HG03066 (cell line): ENCODE measurements around the gene CHD3.
"Not testable (repeated sequence)": the region's sequence is repeated elsewhere in the genome, so short reads cannot be mapped to it uniquely, and the experiment has no call there.

ENCODE experiments used
- ATAC-seq: cut with Tn5 transposase; IDR thresholded peaks from one replicate; pipeline ENCODE4 v1.9.1; 2021; ENCODE audit warnings: low read depth; ENCODE audit not compliant: unreplicated experiment

The CHD3 gene

DNA sequence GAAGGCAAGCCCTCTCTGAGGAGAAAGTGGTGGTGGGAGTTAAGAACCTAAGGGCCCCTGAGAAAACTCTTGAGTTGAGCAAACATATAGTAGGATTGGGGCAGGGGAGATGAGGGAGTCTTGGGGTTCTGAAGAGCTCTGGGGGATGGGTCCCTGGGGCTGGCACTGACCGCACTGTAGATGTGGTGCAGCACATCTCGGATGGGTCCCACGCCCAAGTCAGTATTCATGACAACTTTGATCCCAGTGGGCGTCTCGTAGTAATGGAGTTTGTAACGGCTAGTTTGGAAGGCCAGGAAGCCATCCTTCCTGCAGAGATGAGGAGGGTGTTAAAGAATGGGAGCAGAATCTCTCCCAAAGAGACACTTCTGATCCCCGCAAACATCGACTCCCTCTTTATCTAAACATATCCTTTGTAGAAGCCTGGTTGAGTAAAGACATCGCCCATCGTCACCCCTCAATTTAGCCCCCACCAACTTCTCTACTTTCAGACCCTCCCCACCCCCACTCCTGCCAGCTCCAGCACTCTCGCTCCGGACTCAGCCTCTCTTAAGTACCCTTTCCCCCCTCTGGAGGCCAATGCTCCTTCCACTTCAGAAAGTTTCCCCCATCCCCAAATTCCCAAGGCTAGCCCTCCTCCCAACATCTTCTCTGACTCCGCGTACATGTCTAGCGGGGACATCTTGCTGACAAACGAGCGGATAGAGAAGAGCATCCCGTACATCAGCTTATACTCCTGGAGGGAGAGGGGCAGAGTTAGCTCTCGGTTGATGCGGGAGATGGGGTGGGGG lies 42.4 kb downstream of the CHD3 start:
- ATAC-seq: no peak

DNA sequence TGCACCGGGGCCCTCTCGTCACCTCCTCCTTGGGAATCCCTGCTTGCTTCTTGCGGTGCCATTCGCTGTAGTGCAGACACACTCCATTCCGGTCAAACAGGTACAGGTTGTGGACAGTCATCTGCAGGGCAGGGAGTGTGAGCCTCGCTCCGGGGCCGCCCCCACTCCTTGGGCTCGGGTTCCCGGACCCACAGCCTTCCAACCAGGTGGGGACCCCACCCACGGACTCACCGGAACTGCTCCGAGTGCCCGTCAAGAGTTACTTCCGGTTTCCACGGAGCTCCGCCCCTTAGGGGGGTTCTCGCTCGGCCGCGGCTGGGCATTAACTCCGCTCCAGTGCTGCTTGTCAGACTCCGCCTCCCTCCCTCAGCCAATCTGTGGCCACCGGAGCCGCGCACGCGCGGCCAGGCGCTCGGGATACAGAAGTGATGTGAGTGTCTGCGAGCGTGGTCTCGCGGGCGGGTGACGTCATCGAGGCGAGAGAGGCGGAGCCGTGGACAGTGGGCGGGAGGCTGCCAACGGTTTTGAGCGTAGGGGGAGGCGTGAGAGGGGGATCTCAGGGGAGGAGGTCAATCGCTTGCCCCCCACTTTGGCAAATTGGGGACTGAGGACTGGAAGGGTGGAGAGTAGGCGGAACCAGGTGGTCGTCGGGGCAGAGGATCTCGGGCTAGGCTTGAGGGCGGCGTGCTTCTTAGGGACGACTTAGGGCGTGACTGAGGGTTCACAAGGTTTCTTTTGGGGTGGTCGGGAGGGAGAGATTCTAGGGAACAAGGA lies 43.3 kb downstream of the CHD3 start, which contains the start of the genes CNTROB and TRAPPC1:
Gene CNTROB (plus strand): TSS at position 498 of the 774 bp plus-strand sequence. CDS start 874 bp downstream, outside the sequence.
Gene TRAPPC1 (minus strand): TSS at position 238 of the 774 bp plus-strand sequence. CDS start 117 bp downstream, at position 121.
- ATAC-seq: peak; percentile 84

DNA sequence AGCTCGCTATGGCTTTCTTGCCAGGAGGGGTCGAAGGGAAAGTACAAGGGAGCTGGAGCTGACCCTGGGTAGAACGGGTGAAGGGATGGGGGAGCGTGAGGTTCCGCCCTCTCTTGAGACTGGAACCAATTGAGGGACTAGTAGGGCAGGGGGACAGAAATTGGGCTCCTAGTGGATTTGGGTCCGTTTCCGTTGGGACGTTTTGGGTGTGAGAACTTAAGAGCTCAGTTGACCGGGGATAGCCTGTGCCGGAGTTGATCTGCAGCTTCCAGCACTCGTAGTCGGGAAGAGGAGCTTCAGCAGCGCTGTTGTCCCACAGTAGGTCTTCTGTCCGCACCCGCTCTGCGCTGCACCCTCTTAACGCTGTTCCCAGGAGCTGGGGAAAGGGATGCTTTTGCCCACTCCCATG lies 43.9 kb downstream of the CHD3 start:
- ATAC-seq: peak; percentile 16

DNA sequence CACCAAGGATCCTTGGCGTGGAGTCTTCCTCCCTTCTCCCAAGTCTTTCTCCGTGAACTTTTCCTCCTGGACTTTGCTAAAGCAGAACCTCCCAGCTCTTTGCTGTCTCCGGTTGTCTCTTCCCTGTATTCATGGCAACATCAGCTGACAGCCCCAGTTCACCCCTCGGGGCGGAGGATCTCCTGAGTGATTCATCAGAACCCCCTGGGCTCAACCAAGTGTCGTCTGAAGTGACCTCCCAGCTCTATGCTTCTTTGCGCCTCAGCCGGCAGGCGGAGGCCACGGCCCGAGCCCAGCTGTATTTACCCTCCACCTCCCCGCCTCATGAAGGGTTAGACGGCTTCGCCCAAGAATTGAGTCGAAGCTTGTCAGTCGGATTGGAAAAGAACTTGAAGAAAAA lies 44.4 kb downstream of the CHD3 start:
- no peak for ATAC-seq

DNA sequence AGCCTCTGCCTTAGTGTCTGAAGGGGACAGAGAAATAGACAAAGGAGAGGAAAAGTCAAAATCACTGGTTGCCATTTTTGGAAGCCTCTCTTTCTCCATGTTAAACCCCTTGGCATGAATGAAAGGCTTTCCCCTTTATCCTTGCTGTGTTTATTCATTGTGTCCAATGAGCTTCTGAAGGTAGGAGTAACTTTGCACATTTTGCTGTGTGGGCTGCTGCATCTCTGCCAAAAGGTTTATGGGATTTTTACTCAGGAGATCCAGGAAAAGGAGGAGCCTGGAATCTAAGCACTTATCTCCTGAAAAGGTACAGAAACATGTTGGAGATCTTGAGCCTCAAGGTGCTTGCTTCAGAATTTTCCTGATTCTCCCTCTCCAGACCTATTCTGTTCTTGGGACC lies 47.3 kb downstream of the CHD3 start:
- ATAC-seq: no peak

DNA sequence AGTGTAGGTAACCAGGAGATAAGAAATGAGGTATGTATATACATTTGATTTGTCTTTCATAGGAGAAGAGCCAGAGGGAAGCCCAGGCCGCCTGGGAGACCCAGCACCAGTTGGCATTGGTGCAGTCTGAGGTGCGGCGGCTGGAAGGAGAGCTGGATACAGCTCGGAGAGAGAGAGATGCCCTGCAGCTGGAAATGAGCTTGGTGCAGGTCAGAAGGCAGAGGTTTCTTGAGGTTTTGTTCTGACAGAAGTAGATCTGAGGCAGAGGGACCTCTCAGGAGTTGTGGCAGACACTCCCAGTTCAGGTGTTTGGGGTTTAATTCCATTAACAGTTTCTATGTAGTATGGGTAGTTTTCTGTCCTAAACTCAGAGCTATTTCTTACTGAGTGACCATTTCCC lies 51.4 kb downstream of the CHD3 start:
- no peak for ATAC-seq

DNA sequence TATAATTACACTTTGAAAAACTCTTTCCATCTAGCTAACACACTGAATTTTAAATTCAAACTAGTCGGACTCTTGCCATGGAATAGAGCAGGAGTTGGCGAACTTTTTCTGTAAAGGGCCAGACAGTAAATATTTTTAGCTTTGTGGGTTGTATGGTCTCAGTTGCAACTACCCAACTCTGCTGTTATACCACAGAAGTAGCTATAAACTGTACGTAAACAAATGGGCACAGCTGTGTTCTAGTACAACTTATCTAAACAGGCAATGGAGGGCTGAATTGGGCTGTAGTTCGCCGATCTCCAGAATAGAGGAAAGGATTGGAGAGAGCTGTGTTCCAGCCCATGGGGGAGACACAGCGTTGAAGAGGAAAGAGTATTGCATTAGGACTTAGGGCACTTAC lies 52.2 kb downstream of the CHD3 start:
- no peak for ATAC-seq

DNA sequence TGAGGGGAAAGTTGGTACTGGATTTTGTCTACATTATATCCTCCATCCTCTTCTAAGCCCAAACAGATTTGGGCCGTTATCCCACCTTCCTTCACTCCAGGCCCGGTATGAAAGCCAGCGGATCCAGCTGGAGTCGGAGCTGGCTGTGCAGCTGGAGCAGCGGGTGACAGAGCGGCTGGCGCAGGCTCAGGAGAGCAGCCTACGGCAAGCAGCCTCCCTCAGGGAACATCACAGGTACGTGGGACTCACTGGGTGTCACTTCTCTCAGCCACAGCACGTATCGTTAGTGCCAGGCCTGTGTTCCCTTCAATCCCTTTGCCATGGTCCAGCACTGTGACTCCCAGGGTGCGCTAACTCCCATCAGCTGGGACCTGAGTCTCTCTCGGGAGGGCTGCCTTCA lies 54.7 kb downstream of the CHD3 start:
- no peak for ATAC-seq

DNA sequence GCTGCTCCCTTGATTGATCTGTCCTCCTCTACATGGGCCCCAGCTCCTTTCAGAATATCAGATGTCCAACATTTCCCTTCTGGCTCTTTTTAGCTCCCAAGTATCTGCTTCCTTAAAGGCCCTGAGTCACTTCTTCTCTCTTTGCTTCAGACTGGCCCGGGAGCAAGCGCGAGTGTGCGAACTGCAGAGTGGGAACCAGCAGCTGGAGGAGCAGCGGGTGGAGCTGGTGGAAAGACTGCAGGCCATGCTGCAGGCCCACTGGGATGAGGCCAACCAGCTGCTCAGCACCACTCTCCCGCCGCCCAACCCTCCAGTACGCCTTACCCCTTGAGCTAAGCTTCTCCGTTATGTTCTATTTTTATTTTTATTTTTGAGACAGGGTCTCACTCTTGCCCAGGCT lies 55.7 kb downstream of the CHD3 start:
- no peak for ATAC-seq

DNA sequence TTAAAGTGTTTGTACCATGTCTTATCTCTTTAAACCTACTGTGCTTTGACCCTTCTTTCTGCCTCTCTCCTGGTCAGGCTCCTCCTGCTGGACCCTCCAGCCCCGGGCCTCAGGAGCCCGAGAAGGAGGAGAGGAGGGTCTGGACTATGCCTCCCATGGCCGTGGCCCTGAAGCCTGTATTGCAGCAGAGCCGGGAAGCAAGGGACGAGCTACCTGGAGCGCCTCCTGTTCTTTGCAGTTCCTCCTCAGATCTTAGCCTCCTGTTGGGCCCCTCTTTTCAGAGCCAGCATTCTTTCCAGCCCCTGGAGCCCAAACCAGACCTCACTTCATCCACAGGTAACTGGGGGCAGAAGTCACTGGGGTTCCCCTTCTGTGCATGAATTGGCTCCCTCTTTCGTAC lies 57.1 kb downstream of the CHD3 start:
- ATAC-seq: no peak

DNA sequence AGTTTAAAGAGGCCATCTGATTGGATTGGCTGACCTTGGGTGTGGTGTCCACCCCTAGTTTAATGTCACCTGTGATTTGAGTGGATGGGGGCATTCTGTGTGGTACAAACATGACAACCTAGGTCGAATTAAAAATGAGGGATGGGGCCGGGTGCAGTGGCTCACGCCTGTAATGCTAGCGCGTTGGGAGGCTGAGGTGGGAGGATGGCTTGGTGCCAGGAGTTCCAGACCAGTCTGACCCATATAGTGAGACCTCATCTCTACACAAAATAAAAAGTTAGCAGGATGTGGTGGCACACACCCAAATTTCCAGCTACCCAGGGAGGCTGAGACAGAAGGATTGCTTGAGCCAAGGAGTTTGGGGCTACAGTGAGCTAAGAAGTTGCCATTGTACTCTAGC lies 57.9 kb downstream of the CHD3 start:
- ATAC-seq: no peak

DNA sequence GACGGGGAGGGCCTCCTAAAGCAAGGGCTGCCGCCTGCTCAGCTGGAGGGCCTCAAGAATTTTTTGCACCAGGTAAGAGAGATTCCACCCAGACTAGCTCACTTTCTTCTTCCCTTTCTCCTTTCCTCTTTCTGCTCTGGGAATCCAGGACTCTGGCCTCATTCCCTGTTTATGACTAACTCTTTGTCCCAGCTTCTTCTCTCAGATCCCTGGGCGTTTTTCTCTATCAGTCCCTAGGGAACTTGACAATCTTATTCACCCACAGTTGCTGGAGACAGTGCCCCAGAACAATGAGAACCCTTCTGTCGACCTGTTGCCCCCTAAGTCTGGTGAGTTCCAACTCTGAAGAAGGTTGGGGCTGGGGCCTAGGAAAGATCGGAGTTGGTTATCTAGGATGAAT lies 59.1 kb downstream of the CHD3 start:
- ATAC-seq: no peak

DNA sequence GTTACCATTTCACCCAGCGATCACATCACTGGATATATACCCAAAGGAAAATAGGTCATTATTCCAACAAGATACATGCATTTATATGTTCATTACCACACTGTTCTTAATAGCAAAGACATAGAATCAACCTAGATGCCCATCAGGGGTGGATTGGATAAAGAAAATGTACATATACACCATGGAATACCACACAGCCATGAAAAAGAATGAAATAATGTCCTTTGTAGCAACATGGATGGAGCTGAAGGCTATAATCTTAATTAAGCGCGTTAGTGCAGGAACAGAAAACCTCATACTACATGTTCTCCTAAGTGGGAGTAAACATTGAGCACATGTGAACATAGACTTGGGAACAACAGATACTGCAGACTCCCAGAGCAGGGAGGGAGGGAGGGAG lies 62.0 kb downstream of the CHD3 start:
- ATAC-seq: no peak

DNA sequence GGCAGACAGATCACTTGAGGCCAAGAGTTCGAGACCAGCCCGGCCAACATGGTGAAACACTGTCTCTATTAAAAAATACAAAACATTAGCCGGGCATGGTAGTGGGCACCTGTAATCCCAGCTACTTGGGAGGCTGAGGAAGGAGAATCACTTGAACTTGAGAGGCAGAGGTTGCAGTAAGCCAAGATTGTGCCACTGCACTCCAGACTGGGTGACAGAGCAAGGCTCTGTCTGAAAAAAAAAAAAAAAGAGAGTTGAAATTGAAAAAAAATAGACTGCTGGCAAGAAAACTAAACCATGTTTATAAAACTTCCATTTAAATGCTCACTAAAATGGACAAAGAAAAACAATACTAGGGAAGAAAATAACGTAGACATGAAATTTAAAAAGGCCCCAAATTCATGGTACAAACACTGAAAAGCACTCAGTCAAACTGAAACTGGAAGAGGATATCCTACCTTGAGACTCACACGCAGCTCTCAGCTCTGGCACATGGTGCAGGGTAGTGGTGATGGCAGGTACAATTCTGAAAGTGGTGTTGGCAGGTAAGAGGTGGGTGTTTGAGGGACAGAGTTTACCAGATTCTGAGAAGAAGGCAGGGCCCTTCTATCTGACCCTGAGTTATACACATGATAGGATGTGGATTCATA lies 62.7 kb downstream of the CHD3 start:
- ATAC-seq: no peak

DNA sequence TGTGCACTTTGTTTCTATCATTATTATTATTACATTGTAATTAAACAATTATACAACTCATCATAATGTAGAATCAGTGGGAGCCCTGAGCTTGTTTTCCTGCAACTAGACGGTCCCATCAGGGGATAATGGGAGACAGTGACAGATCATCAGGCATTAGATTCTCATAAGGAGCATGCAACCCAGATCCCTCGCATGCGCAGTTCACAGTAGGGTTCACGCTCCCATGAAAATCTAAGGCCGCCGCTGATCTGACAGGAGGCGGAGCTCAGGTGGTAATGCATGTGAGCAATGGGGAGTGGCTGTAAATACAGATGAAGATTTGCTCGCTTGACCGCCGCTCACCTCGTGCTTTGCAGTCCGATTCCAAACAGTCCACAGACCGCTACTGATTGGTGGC lies 64.7 kb downstream of the CHD3 start:
- ATAC-seq: not testable (repeated sequence)

DNA sequence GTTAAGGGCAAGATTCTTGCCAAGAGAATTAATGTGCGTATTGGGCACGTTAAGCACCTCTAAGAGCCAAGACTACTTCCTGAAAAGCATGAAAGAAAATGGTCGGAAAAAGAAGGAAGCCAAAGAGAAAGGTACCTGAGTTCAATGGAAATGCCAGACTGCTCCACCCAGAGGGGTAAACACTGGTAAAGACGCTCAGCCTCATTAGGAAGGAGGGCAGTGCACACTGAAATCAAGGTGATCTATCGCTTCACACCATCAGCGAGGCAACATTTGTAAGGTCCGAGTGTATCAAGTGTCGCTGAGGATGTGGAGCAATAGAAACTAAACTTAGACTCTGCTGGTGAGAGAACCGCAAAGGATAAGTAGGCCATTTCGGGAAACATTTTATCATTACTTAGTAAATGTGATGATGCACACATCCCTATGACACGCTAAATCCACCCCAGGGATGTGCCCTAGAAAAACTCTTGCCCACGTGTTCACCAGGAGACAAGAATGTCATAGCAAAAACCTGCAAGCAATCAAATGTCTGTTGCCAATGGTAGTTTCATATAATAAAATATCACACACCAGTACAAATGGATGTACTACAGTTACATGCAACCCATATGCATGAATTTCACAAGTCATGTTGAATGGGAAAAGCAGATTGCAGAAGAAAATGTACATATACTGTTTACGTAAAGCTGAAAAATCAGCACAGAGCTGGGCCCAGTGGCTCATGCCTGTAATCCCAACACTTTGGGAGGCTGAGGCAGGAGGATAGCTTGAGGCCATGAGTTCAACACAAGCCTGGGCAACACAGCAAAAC lies 67.0 kb downstream of the CHD3 start:
- ATAC-seq: no peak

DNA sequence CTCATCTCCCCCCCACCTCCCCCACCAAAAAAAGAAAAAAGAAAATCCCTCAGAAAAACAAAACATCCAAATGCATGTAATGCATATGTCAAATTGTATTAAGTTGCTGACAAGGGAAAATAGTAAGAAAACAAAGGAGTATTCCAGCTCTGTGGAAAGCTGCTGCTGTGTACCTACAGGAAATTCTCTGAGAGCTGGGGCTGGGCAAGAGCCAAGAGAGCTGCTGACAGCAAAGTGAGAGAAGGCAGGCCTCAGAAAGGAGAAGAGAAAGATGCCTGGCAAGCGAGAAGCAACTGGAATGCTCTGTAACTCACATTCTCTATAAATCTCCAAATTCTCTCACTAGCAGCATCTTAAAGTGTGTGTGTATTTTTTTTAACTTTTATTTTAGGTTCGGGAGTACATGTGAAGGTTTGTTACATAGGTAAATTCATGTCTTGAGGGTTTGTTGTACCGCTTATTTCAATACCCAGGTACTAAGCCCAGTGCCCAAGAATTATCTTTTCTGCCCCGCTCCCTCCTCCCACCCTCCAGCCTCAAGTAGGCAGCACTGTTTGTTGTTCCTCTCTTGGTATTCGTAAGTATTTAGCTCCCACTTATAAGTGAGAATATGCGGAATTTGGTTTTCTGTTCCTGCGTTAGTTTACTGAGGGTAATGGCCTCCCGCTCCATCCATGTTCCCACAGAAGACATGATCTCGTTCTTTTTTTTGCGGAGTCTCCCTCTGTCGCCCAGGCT lies 67.8 kb downstream of the CHD3 start:
- no peak for ATAC-seq

DNA sequence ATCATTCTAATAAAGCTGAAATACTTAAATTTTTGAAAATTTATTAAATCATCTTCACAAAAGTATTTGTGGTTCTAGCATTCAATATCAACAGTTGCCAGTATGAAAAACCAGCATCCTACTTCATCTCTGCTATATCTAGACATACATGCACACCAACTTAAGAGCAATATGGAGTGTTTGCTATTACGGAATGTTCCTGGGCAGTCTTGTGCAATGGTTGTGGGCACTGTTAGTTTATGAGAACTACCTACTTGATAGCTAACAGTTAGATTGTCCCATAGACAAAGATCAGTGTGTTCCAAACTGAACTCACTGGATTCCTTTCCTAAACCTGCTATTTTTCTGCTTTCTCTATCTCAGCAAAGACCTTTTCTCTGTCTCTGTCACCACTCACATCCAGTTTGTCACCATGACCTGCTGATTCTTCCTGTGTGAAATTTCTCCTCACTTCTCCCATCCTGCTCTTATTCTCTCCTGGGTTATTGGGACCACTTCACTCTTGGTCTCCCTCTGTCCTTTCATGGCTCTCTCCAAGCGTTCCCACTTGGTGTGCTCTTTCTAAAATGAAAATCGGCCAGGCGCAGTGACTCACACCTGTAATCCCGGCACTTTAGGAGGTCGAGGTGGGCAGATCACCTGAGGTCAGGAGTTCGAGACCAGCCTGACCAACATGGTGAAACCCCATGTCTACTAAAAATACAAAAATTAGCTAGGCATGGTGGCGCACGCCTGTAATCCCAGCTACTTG lies 71.1 kb downstream of the CHD3 start:
- ATAC-seq: no peak

DNA sequence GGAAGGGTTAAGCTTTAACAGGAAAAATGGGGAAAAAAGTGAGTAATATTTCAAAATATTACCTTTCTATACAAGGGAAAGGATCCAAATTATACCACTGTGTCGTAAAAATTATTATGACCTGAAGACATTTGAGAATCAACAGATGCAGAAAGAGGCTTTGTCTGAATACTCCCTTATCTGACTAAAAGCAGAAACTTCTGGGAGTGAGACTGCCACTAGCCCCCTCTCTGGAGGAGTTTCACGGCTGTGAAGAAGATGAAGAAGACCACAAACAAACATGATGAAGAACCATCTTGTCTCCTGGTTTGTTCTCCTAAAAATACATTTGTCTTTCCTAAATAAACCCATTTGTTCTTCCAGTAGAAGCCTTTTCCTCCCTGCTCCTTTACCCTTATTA lies 72.8 kb downstream of the CHD3 start:
- no peak for ATAC-seq
